Lower lobe of right lung (tissue), 2 donors: ENCODE results near the gene MYO1D. TPM values are rescaled to one million over a fixed set of nuclear protein-coding genes. Genes with fewer than 3 reads are reported as not detected.

Experiments
- ATAC-seq, 2 donors: fragments of 200-7000 bp; cut with Tn5 transposase; one replicate each; pipeline ENCODE4 v1.9.1; 2020 to 2022; ENCODE audit warnings: mild to moderate bottlenecking in 2 of 2, moderate library complexity in 2 of 2
- DNase-seq: peaks from one replicate; pipeline ENCODE4 v3.0.0-alpha.2; 2020
- H3K27ac ChIP-seq: fragments of 200-600 bp; one replicate; pipeline ENCODE4 v1.8.0; 2022
- H3K27me3 ChIP-seq: fragments of 200-600 bp; one replicate; pipeline ENCODE4 v1.8.0; 2022; ENCODE audit warnings: low read depth
- H3K36me3 ChIP-seq: fragments of 200-600 bp; one replicate; pipeline ENCODE4 v1.8.0; 2022; ENCODE audit warnings: mild to moderate bottlenecking
- H3K4me1 ChIP-seq: fragments of 200-600 bp; one replicate; pipeline ENCODE4 v1.8.0; 2022
- H3K4me3 ChIP-seq: fragments of 200-600 bp; one replicate; pipeline ENCODE4 v1.8.0; 2022; ENCODE audit warnings: mild to moderate bottlenecking
- H3K9me3 ChIP-seq: fragments of 200-600 bp; one replicate; pipeline ENCODE4 v1.8.0; 2022
- intact Hi-C: fragments of 100-400 bp; cut with DNase I; formaldehyde crosslinking; loops from one replicate; pipeline ENCODE4 v1.11.0; 2022
- total RNA-seq: library from RNA; stranded (reverse); fragmentation: NEBNext Ultra II Directional; extraction: Animal tissue kit (Norgen Biotek cat#: 25700); gene quantifications from one replicate; pipeline ENCODE4 v1.2.1, GENCODE V29; 2021
- TF ChIP-seq, protein P1 (sequence below): fragments of 200-600 bp; IDR thresholded peaks from one replicate; pipeline ENCODE4 v1.8.0; 2022; ENCODE audit warnings: antibody characterized with exemption, mild to moderate bottlenecking
- donor health status: DM: no; HTN: yes; CAD: no; lungs with severe emphysema.

Gene MYO1D
- total RNA-seq, 1 donor from 2014 or later: 58.0 TPM

DNA sequence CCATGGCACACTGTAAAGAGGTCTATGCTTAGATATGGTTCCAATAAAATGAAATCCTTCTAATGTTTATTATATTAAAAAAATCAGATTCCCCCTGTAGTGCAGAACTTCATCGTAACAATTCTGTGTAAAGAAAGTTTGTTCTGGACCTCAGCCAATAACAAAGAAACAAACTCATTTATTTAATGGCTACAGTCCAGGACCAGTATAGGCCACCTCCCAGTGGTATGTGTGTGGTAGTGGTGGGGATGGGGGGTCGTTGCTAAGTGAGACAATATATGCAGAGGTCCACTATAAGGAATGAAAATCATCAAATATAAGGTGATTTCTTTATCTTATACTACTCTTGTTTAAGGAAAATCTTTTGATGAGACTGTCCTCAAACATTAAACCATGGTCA, 253.7 kb downstream of the MYO1D start:
- ATAC-seq: no peak
- intact Hi-C loops: no loop called here
- no peak overlapping the region for H3K27ac ChIP-seq
- no peak overlapping the region for H3K4me3 ChIP-seq
- no peaks in the 10 kb centered on the region for H3K27me3 ChIP-seq
- TF ChIP-seq, protein P1, sequence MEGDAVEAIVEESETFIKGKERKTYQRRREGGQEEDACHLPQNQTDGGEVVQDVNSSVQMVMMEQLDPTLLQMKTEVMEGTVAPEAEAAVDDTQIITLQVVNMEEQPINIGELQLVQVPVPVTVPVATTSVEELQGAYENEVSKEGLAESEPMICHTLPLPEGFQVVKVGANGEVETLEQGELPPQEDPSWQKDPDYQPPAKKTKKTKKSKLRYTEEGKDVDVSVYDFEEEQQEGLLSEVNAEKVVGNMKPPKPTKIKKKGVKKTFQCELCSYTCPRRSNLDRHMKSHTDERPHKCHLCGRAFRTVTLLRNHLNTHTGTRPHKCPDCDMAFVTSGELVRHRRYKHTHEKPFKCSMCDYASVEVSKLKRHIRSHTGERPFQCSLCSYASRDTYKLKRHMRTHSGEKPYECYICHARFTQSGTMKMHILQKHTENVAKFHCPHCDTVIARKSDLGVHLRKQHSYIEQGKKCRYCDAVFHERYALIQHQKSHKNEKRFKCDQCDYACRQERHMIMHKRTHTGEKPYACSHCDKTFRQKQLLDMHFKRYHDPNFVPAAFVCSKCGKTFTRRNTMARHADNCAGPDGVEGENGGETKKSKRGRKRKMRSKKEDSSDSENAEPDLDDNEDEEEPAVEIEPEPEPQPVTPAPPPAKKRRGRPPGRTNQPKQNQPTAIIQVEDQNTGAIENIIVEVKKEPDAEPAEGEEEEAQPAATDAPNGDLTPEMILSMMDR: no peak
- no peaks in the 10 kb centered on the region for H3K36me3 ChIP-seq
- H3K4me1 ChIP-seq: no peaks in the 10 kb centered on the region
- DNase-seq: no peak
- no peaks in the 10 kb centered on the region for H3K9me3 ChIP-seq

DNA sequence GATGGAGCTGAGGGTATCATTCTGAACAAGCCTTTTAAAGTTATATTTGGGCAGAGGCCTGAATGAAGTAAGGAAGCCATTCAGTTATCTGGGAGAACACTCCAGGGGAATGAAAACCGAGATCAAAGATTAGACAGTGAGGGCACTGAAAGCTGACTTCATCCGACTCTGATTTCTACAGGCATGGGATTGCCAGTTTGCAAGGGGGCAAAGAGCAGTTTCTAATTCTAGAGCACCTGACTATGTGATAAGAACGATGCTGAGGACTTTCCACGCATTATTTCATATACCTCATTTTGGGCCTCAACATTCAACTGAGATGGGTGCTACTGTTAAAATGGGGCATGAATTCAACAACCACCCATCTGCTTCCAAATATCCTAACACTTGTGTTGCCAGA, 254.4 kb downstream of the MYO1D start:
- Histone ChIP-seq H3K36me3 (no peaks in the 10 kb centered on the region), H3K4me3 (no peak overlapping the region), H3K9me3 (no peaks in the 10 kb centered on the region), H3K27ac (no peak overlapping the region), H3K4me1 (no peaks in the 10 kb centered on the region), H3K27me3 (no peaks in the 10 kb centered on the region)
- DNase-seq (no peak), ATAC-seq (no peak)
- intact Hi-C loops: no loop called here
- TF ChIP-seq, protein P1: no peak

DNA sequence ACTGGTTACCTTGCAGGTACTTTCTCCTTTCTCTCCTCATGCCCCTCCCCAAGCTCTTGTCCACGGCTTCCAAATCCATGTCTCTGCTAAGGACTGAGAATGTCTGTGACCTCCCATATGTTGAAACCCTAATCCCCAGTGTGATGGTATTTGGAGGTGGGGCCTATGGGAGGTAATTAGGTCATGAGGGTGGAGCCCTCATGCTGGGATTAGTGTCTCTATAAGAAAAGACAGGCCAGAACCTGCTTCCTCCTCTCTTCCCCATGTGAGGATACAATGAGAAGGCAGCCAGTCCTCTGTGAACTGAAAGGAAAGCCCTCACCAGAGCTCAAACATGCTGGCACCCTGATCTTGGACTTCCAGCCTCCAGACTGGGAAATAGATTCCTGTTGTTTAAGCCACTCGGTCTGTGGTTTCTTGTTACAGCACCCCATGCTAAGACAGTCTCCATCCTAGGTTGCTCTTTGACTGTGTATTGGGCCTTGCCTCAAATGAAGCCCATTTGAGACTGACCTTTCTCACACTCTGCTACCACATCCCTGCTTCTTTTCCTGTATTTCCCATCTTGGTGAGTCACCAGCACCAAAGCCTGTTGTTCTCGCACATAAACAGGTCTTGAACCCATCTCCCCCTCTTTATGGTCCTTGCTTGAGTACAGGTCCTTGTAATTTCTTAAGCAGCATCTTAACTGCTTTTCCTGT, 255.2 kb downstream of the MYO1D start:
- H3K4me1 ChIP-seq: no peaks in the 10 kb centered on the region
- H3K9me3 ChIP-seq: no peaks in the 10 kb centered on the region
- intact Hi-C loops: no loop called here
- H3K36me3 ChIP-seq: no peaks in the 10 kb centered on the region
- H3K27me3 ChIP-seq: no peaks in the 10 kb centered on the region
- TF ChIP-seq, protein P1: no peak
- no peak overlapping the region for H3K4me3 ChIP-seq
- ATAC-seq (no peak), DNase-seq (no peak)
- no peak overlapping the region for H3K27ac ChIP-seq

DNA sequence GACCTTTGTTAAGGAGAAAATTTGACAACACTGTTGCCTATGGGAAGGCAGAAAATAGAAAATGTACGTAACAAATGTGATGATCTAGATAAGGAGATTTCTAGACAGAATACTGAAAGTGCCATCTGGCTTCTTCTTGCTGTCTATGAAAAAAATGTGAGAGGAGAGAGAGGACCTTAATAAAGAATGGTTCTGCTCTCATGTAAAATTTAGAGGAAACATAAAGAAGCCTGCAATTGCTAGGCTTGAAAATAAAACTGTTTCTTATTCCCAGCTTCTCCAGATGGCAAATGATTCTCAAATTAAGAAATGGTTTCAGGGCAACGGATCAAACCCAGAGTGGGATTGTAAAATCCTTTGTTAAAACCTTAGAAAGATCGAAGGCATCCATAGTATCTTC, 261.6 kb downstream of the MYO1D start:
- TF ChIP-seq, protein P1: no peak
- no peaks in the 10 kb centered on the region for H3K4me1 ChIP-seq
- no peaks in the 10 kb centered on the region for H3K36me3 ChIP-seq
- H3K27me3 ChIP-seq: no peaks in the 10 kb centered on the region
- no peak for DNase-seq
- H3K9me3 ChIP-seq: no peaks in the 10 kb centered on the region
- intact Hi-C loops: no loop called here
- H3K27ac ChIP-seq: no peak overlapping the region
- no peak overlapping the region for H3K4me3 ChIP-seq
- no peak for ATAC-seq

DNA sequence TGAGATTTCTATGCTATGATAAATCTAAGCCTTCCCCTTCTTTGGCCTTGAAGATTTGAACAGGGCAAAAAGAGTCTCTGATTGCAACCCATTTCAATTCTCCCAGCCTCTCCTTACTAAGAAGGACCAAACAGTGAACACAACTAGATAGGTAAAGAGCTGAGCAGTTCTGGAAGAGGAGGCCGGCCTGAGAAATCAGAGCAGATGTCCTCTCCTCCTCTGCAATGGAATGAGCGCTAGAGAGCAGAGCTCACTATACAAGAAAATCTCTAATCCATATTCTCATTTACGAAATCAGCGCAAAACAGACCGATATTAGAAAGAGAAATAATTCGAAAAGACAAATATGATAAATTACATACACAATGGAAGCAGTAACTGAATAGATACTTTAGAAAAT, 266.0 kb downstream of the MYO1D start:
- intact Hi-C loops: no loop called here
- no peak for ATAC-seq

More for the DNA sequence above, 266.0 kb downstream of the MYO1D start:
- H3K36me3 ChIP-seq: no peaks in the 10 kb centered on the region
- no peak overlapping the region for H3K27ac ChIP-seq
- no peaks in the 10 kb centered on the region for H3K27me3 ChIP-seq
- H3K4me1 ChIP-seq: no peaks in the 10 kb centered on the region
- no peaks in the 10 kb centered on the region for H3K9me3 ChIP-seq
- H3K4me3 ChIP-seq: no peak overlapping the region
- TF ChIP-seq, protein P1: no peak
- no peak for DNase-seq
